GM12878 (cell line): Measurements from ENCODE around the gene KANSL2. TPM values are rescaled to one million over a fixed set of nuclear protein-coding genes. Genes with fewer than 3 reads are reported as not detected.

Experiments used
- ATAC-seq: fragments of 200-7000 bp; cut with Tn5 transposase; 3 replicates; pipeline ENCODE4 v1.9.1; 2020; ENCODE audit warnings: mild to moderate bottlenecking, moderate library complexity
- BruUV-seq: library from RNA; stranded (reverse); fragments of 400-500 nt; replicated peaks from 2 replicates; lab custom pipeline; 2021; lab: Mats Ljungman, UMichigan
- CTCF ChIA-PET: fragments of 300-600 bp; sonication (Branson Sonifier 250); formaldehyde crosslinking; extraction: SDS; loops from one replicate; lab custom pipeline; 2021; ENCODE audit warnings: inconsistent platforms; lab: Yijun Ruan, JAX
- POLR2A ChIA-PET: fragments of 350-600 bp; formaldehyde crosslinking; extraction: SDS; loops from one replicate; lab custom pipeline; 2021; ENCODE audit warnings: inconsistent platforms; lab: Charles Lee
- RAD21 ChIA-PET: fragments of 300-600 bp; sonication (Branson Sonifier 250); formaldehyde crosslinking; loops from one replicate; lab custom pipeline; 2023; ENCODE audit warnings: antibody characterized with exemption; ENCODE audit not compliant: unreplicated experiment; lab: Charles Lee
- SMC1A ChIA-PET: fragments of 300-600 bp; sonication (Branson Sonifier 250); formaldehyde crosslinking; loops from one replicate; lab custom pipeline; 2023; ENCODE audit not compliant: unreplicated experiment, uncharacterized antibody; lab: Charles Lee
- DNase-seq: peaks from one replicate; pipeline ENCODE4 v3.0.0-alpha.2; 2011; ENCODE audit warnings: low read depth, low spot score
- FAIRE-seq: peaks from 3 replicates; lab custom pipeline; 2011; peaks lifted over from hg19 to GRCh38; lab: Jason Lieb, UNC
- H2AFZ ChIP-seq: 2 replicates; pipeline ENCODE4 v1.6.0; 2011; ENCODE audit warnings: low read depth, low read length, control low read depth; ENCODE audit not compliant: control insufficient read depth
- H3K27ac ChIP-seq: 2 replicates; pipeline ENCODE4 v1.5.1; 2011; ENCODE audit warnings: control low read depth; ENCODE audit not compliant: control insufficient read depth, insufficient read depth
- H3K27me3 ChIP-seq, 2 experiments: replicated peaks in 1 of 2; 2 replicates each; pipeline versions ENCODE4 v1.6.0 to v1.6.1; 2011; ENCODE audit warnings: low read length in 1 of 2; ENCODE audit not compliant: control insufficient read depth in 2 of 2, insufficient read depth in 2 of 2
- H3K36me3 ChIP-seq, 2 experiments: 2 replicates each; pipeline ENCODE4 v1.5.1; 2011; ENCODE audit warnings: low read length in 1 of 2; ENCODE audit not compliant: control insufficient read depth in 2 of 2, insufficient read depth in 2 of 2
- H3K4me1 ChIP-seq: 2 replicates; pipeline ENCODE4 v1.6.1; 2011; ENCODE audit warnings: mild to moderate bottlenecking, low read length, moderate library complexity, mixed read lengths; ENCODE audit not compliant: control insufficient read depth, insufficient read depth
- H3K4me2 ChIP-seq: 2 replicates; pipeline ENCODE4 v1.6.0; 2011; ENCODE audit warnings: control low read depth; ENCODE audit not compliant: control insufficient read depth, insufficient read depth
- H3K4me3 ChIP-seq: fragments of 200-600 bp; sonication (generic); 2 replicates; pipeline ENCODE4 v1.5.1; 2016
- H3K79me2 ChIP-seq: 2 replicates; pipeline ENCODE4 v1.6.0; 2011; ENCODE audit warnings: low read length; ENCODE audit not compliant: control insufficient read depth, insufficient read depth
- H3K9ac ChIP-seq: 2 replicates; pipeline ENCODE4 v1.8.0; 2011; ENCODE audit warnings: low read length, control low read depth, mixed read lengths; ENCODE audit not compliant: control insufficient read depth, insufficient read depth
- H3K9me3 ChIP-seq: replicated peaks from 3 replicates; pipeline ENCODE4 v1.5.1; 2011; ENCODE audit warnings: mild to moderate bottlenecking, low read length; ENCODE audit not compliant: control insufficient read depth, insufficient read depth
- H4K20me1 ChIP-seq: 2 replicates; pipeline ENCODE4 v1.6.0; 2011; ENCODE audit not compliant: control insufficient read depth, insufficient read depth
- CEBPZ ChIP-seq: fragments of 150-350 bp; IDR thresholded peaks from 2 replicates; pipeline ENCODE4 v1.6.1; 2016; ENCODE audit warnings: low read depth, low read length
- CUX1 ChIP-seq: IDR thresholded peaks from 2 replicates; pipeline ENCODE4 v1.6.1; 2012; ENCODE audit warnings: improper control_type of control experiment, low read depth, low read length; ENCODE audit not compliant: insufficient replicate concordance
- GATAD2B ChIP-seq: fragments of 450-650 bp; conservative IDR thresholded peaks from 2 replicates; pipeline ENCODE4 v1.6.1; 2017; ENCODE audit warnings: low read depth, mild to moderate bottlenecking, moderate library complexity
- KAT2A ChIP-seq: conservative IDR thresholded peaks from 2 replicates; pipeline ENCODE4 v1.6.1; 2011; ENCODE audit warnings: low read depth, low read length; ENCODE audit not compliant: control insufficient read depth
- KLF5 ChIP-seq: fragments of 450-650 bp; IDR thresholded peaks from 2 replicates; pipeline ENCODE4 v1.6.1; 2014; ENCODE audit warnings: mild to moderate bottlenecking; ENCODE audit not compliant: partially characterized antibody
- MEF2B ChIP-seq: fragments of 450-650 bp; IDR thresholded peaks from 2 replicates; pipeline ENCODE4 v1.6.1; 2018; ENCODE audit warnings: mild to moderate bottlenecking, moderate library complexity; ENCODE audit not compliant: partially characterized antibody, poor library complexity, severe bottlenecking
- POLR2AphosphoS5 ChIP-seq: IDR thresholded peaks from 2 replicates; pipeline ENCODE4 v1.6.1; 2011; ENCODE audit warnings: mild to moderate bottlenecking, low read length, inconsistent platforms
- STAT3 ChIP-seq: IDR thresholded peaks from 2 replicates; pipeline ENCODE4 v1.6.1; 2011; ENCODE audit warnings: low read depth, low read length, improper control_type of control experiment
- SUPT20H ChIP-seq: IDR thresholded peaks from 2 replicates; pipeline ENCODE4 v1.6.1; 2011; ENCODE audit warnings: low read depth, mild to moderate bottlenecking, low read length, moderate library complexity, borderline replicate concordance; ENCODE audit not compliant: control insufficient read depth
- TCF7 ChIP-seq: IDR thresholded peaks from 2 replicates; pipeline ENCODE4 v1.6.1; 2014; ENCODE audit warnings: antibody characterized with exemption, borderline replicate concordance
- YY1 ChIP-seq: IDR thresholded peaks from 2 replicates; pipeline ENCODE4 v1.6.1; 2011; ENCODE audit warnings: low read depth, mild to moderate bottlenecking, low read length
- ZNF217 ChIP-seq: fragments of 450-650 bp; IDR thresholded peaks from 2 replicates; pipeline ENCODE4 v1.6.1; 2017; ENCODE audit warnings: antibody characterized with exemption, mild to moderate bottlenecking
- WGBS: methylation state at CpG from one replicate; pipeline ENCODE4 v1.1.6; 2016; ENCODE audit warnings: low lambda C conversion rate; ENCODE audit not compliant: insufficient replicate concordance, insufficient coverage; ENCODE audit errors: missing lambda C conversion rate; 5-methylcytosine and 5-hydroxymethylcytosine counted together
- in situ Hi-C: fragments of 300-500 bp; cut with MboI; formaldehyde crosslinking; loops from 9 replicates; pipeline ENCODE4 v1.14.3; 2018; ENCODE audit warnings: mixed read lengths
- intact Hi-C: fragments of 100-400 bp; cut with micrococcal nuclease; formaldehyde crosslinking; loops from one replicate; pipeline ENCODE4 v1.14.2; 2022; ENCODE audit not compliant: unreplicated experiment
- polyA plus RNA-seq, 11 experiments: library from polyadenylated mRNA; depleted of rRNA in 4 of 11; unstranded in 6 of 11; stranded (reverse) in 5 of 11; fragments of >200 nt; fragmentation: Nextera tagmentation in 4 of 11; fragmentation: Illumina TruSeq in 1 of 11; extraction: Ambion mirVana in 4 of 11; extraction: Trizol in 1 of 11; gene quantifications; 1 replicate in 1 of 11; 2 replicates in 10 of 11; pipeline versions ENCODE4 v1.2.1 to v1.2.3, GENCODE V29; 2011 to 2016; ENCODE audit warnings: inconsistent platforms in 2 of 11, missing spikeins in 2 of 11, low read depth in 1 of 11
- total RNA-seq, 4 experiments: library from RNA; depleted of rRNA in 3 of 4; stranded (reverse); fragments of >200 nt in 3 of 4; fragmentation: Illumina TruSeq in 1 of 4; extraction: Trizol in 1 of 4; gene quantifications; 2 replicates each; pipeline versions ENCODE4 v1.2.1 to v1.2.3, GENCODE V29; 2013 to 2021

KANSL2 gene
- total and polyA plus RNA-seq, 10 of the 15 experiments (the other 5 are each of a cell fraction or from before 2014, with no cell fraction given), result 28.1 to 54.8 (median 40.9) TPM

- no peak for TF ChIP-seq GATAD2B
- no peak for TF ChIP-seq KLF5
- TF ChIP-seq CUX1, result no peak
Observed at GRCh38 chr12:48686615-48687334, 4.7 kb upstream of the KANSL2 start (continued).

GRCh38 chr12:48686037-48686595, 4.1 kb upstream of the KANSL2 start:
- intact Hi-C loops (no loop called here), in situ Hi-C loops (no loop called here)
- no peak overlapping the region for H3K27ac ChIP-seq
- peaks cover 9% of the 10 kb centered on the region for H3K79me2 ChIP-seq
- ChIA-PET RAD21 (interaction anchor here (0.6 kb wide), 1 partner anchor 1826 kb away, joined by 3 read pairs; no protein-coding TSS in a partner anchor), SMC1A (no interaction called here), POLR2A (interaction anchor here (0.6 kb wide), 1 partner anchor 391 kb away, joined by 5 read pairs; no protein-coding TSS in a partner anchor), CTCF (no interaction called here)
- peaks cover 0 to 4% of the 10 kb centered on the region in 2 experiments; a peak in 2 of 4 replicates for H3K36me3 ChIP-seq
- no peaks in the 10 kb centered on the region for H3K27me3 ChIP-seq
- no peaks in the 10 kb centered on the region for H3K4me1 ChIP-seq
- no peaks in the 10 kb centered on the region for H4K20me1 ChIP-seq
- no peak overlapping the region for H3K4me2 ChIP-seq
- no peak overlapping the region for H3K9ac ChIP-seq
- no peak for FAIRE-seq
- H3K9me3 ChIP-seq, result no peaks in the 10 kb centered on the region
- TF ChIP-seq CEBPZ, result no peak
- no peak for TF ChIP-seq MEF2B
- TF ChIP-seq POLR2AphosphoS5, result peak; percentile 29; the same call in 1 of the 2 replicates
- TF ChIP-seq ZNF217, result no peak
- TF ChIP-seq TCF7, result no peak
- TF ChIP-seq STAT3, result no peak
- no peak for TF ChIP-seq KAT2A
- TF ChIP-seq YY1, result no peak
- TF ChIP-seq SUPT20H, result no peak
- no TSS peak for BruUV-seq
- ATAC-seq, result no peak
- H3K4me3 ChIP-seq, result no peak overlapping the region
- no peak overlapping the region for H2AFZ ChIP-seq
- DNase-seq, result no peak
- WGBS, result 50% methylated on average over 3 of the region's 3 CpGs
